RWPE2 (cell line): ENCODE measurements around the gene IL25.
"Not testable (repeated sequence)": the region's sequence is repeated elsewhere in the genome, so short reads cannot be mapped to it uniquely, and the experiment has no call there.

ENCODE experiments used
- ATAC-seq: fragments of 200-7000 bp; cut with Tn5 transposase; 3 replicates; pipeline ENCODE4 v1.9.1; 2021; ENCODE audit warnings: low read depth
- DNase-seq: peaks from one replicate; pipeline ENCODE4 v3.0.0-alpha.2; 2020; ENCODE audit warnings: low spot score
- H3K27ac ChIP-seq: fragments of 450-650 bp; 2 replicates; pipeline ENCODE4 v1.5.1; 2017; ENCODE audit warnings: mild to moderate bottlenecking; ENCODE audit not compliant: poor library complexity, severe bottlenecking
- H3K27me3 ChIP-seq: fragments of 250-450 bp; sonication (Bioruptor Pico); 2 replicates; pipeline ENCODE4 v1.5.1; 2021; ENCODE audit warnings: mild to moderate bottlenecking, moderate library complexity; ENCODE audit not compliant: insufficient read depth, poor library complexity, severe bottlenecking
- H3K36me3 ChIP-seq: fragments of 250-450 bp; sonication (Bioruptor Pico); 2 replicates; pipeline ENCODE4 v1.5.1; 2020; ENCODE audit warnings: low read depth, mild to moderate bottlenecking, moderate library complexity
- H3K4me1 ChIP-seq: fragments of 250-450 bp; sonication (Bioruptor Pico); 2 replicates; pipeline ENCODE4 v1.5.1; 2021; ENCODE audit warnings: mild to moderate bottlenecking, moderate library complexity; ENCODE audit not compliant: insufficient read depth, poor library complexity, severe bottlenecking
- H3K4me3 ChIP-seq: fragments of 250-450 bp; sonication (Bioruptor Pico); 2 replicates; pipeline ENCODE4 v1.5.1; 2021; ENCODE audit warnings: mild to moderate bottlenecking, moderate library complexity; ENCODE audit not compliant: severe bottlenecking
- H3K9me3 ChIP-seq: fragments of 250-450 bp; sonication (Bioruptor Pico); 2 replicates; pipeline ENCODE4 v1.5.1; 2021; ENCODE audit warnings: mild to moderate bottlenecking, moderate library complexity; ENCODE audit not compliant: severe bottlenecking
- CTCF ChIP-seq: fragments of 450-650 bp; IDR thresholded peaks from one replicate; pipeline ENCODE4 v1.5.1; 2017; ENCODE audit warnings: mild to moderate bottlenecking, moderate library complexity; ENCODE audit not compliant: poor library complexity, severe bottlenecking

The IL25 gene

GRCh38 chr14:23388996-23389395, 16.4 kb downstream of the IL25 start:
- Histone ChIP-seq H3K9me3 (no peaks in the 10 kb centered on the region), H3K36me3 (no peaks in the 10 kb centered on the region), H3K4me1 (no peaks in the 10 kb centered on the region), H3K27ac (no peak overlapping the region), H3K4me3 (no peak overlapping the region), H3K27me3 (no peaks in the 10 kb centered on the region)
- DNase-seq (no peak), ATAC-seq (no peak)
- TF ChIP-seq CTCF, result no peak

- no peak overlapping the region for H3K4me3 ChIP-seq
- peaks cover 3% of the 10 kb centered on the region for H3K27me3 ChIP-seq
- no peaks in the 10 kb centered on the region for H3K9me3 ChIP-seq
- no peak overlapping the region for H3K27ac ChIP-seq
- no peaks in the 10 kb centered on the region for H3K36me3 ChIP-seq
- DNase-seq (no peak), ATAC-seq (no peak)
- H3K4me1 ChIP-seq, result no peaks in the 10 kb centered on the region
- no peak for TF ChIP-seq CTCF
Measured at GRCh38 chr14:23389396-23389795, 16.8 kb downstream of the IL25 start.

GRCh38 chr14:23389871-23390270, 17.3 kb downstream of the IL25 start:
- H3K36me3 ChIP-seq, H3K27ac ChIP-seq, H3K4me3 ChIP-seq, H3K27me3 ChIP-seq, DNase-seq, H3K4me1 ChIP-seq, ATAC-seq, H3K9me3 ChIP-seq: not testable (repeated sequence)

- TF ChIP-seq CTCF, result no peak
- no peak overlapping the region for H3K27ac ChIP-seq
- H3K36me3 ChIP-seq, result no peaks in the 10 kb centered on the region
- H3K4me3 ChIP-seq, result no peak overlapping the region
- no peaks in the 10 kb centered on the region for H3K9me3 ChIP-seq
- no peaks in the 10 kb centered on the region for H3K4me1 ChIP-seq
- H3K27me3 ChIP-seq, result peaks cover 3% of the 10 kb centered on the region
- DNase-seq (no peak), ATAC-seq (no peak)
Measured at GRCh38 chr14:23392613-23393012, 20.0 kb downstream of the IL25 start.

- H3K27me3 ChIP-seq, result peaks cover 3% of the 10 kb centered on the region
- no peak overlapping the region for H3K4me3 ChIP-seq
Measured at GRCh38 chr14:23396126-23396525, 23.5 kb downstream of the IL25 start.

More at GRCh38 chr14:23396126-23396525, 23.5 kb downstream of the IL25 start:
- Histone ChIP-seq H3K27ac (no peak overlapping the region), H3K36me3 (no peaks in the 10 kb centered on the region), H3K9me3 (no peaks in the 10 kb centered on the region), H3K4me1 (no peaks in the 10 kb centered on the region)
- DNase-seq, result no peak
- TF ChIP-seq CTCF, result no peak
- no peak for ATAC-seq
